Progenitor cell of endocrine pancreas (in vitro differentiated cells): ENCODE data around the gene LATS2. TPM values are rescaled to one million over a fixed set of nuclear protein-coding genes. Genes with fewer than 3 reads are reported as not detected.
A peak's percentile ranks its signal among the peaks of the same experiment; 100 is the strongest.
"Not testable (repeated sequence)": the region's sequence is repeated elsewhere in the genome, so short reads cannot be mapped to it uniquely, and the experiment has no call there.

Experiments
- DNase-seq: peaks from one replicate; pipeline ENCODE4 v3.0.0; 2021; ENCODE audit warnings: low spot score; ENCODE audit not compliant: unreplicated experiment
- H3K27ac Mint-ChIP-seq: 2 replicates; pipeline ENCODE4 v1.8.0; 2021; ENCODE audit warnings: mild to moderate bottlenecking, moderate library complexity, mixed read lengths
- H3K27me3 Mint-ChIP-seq: 2 replicates; pipeline ENCODE4 v1.8.0; 2021; ENCODE audit warnings: mixed read lengths
- H3K36me3 Mint-ChIP-seq: 2 replicates; pipeline ENCODE4 v1.8.0; 2022; ENCODE audit warnings: mixed read lengths; ENCODE audit not compliant: insufficient read depth
- H3K4me1 Mint-ChIP-seq: 2 replicates; pipeline ENCODE4 v1.8.0; 2021; ENCODE audit warnings: low read depth, mixed read lengths
- H3K4me3 Mint-ChIP-seq: 2 replicates; pipeline ENCODE4 v1.8.0; 2021; ENCODE audit warnings: low read depth, mild to moderate bottlenecking, moderate library complexity, mixed read lengths
- H3K9me3 Mint-ChIP-seq: 2 replicates; pipeline ENCODE4 v1.8.0; 2021; ENCODE audit warnings: low read depth, mixed read lengths
- CTCF ChIP-seq: fragments of 200-600 bp; sonication (generic); IDR thresholded peaks from one replicate; pipeline ENCODE4 v1.5.0; 2021; ENCODE audit warnings: antibody characterized with exemption, mild to moderate bottlenecking; ENCODE audit not compliant: unreplicated experiment
- total RNA-seq: library from RNA; stranded (reverse); gene quantifications from 2 replicates; pipeline ENCODE4 v1.2.1, GENCODE V29; 2021

The LATS2 gene
- total RNA-seq, 1 donor from 2014 or later, result 15.2 TPM

GRCh38 chr13:20945952-20946383 lies 115.4 kb downstream of the LATS2 start:
- Mint-ChIP-seq H3K4me1 (no peaks in the 10 kb centered on the region), H3K27me3 (peaks cover 40% of the 10 kb centered on the region), H3K27ac (no peak overlapping the region), H3K36me3 (no peaks in the 10 kb centered on the region), H3K9me3 (peaks cover 4% of the 10 kb centered on the region), H3K4me3 (peak overlapping the region; percentile 44)
- no peak for TF ChIP-seq CTCF
- DNase-seq, result no peak

- H3K4me3 Mint-ChIP-seq, result no peak overlapping the region
- H3K9me3 Mint-ChIP-seq, result no peaks in the 10 kb centered on the region
- no peak for DNase-seq
- H3K27me3 Mint-ChIP-seq, result peaks cover 29% of the 10 kb centered on the region
- no peak overlapping the region for H3K27ac Mint-ChIP-seq
- peaks cover 6% of the 10 kb centered on the region for H3K4me1 Mint-ChIP-seq
- no peak for TF ChIP-seq CTCF
- no peaks in the 10 kb centered on the region for H3K36me3 Mint-ChIP-seq
Measured at GRCh38 chr13:20942938-20943559, 118.3 kb downstream of the LATS2 start.

- not testable (repeated sequence) for H3K4me3 Mint-ChIP-seq, H3K4me1 Mint-ChIP-seq, DNase-seq, H3K36me3 Mint-ChIP-seq, H3K27ac Mint-ChIP-seq, H3K9me3 Mint-ChIP-seq
- H3K27me3 Mint-ChIP-seq, result peaks cover 11% of the 10 kb centered on the region
Measured at GRCh38 chr13:20940511-20940910, 120.9 kb downstream of the LATS2 start.

- Mint-ChIP-seq H3K27ac (no peak overlapping the region), H3K4me3 (no peak overlapping the region), H3K36me3 (no peaks in the 10 kb centered on the region), H3K4me1 (peaks cover 6% of the 10 kb centered on the region), H3K27me3 (peaks cover 7% of the 10 kb centered on the region), H3K9me3 (no peaks in the 10 kb centered on the region)
- no peak for TF ChIP-seq CTCF
- DNase-seq, result no peak
Measured at GRCh38 chr13:20940083-20940482, 121.3 kb downstream of the LATS2 start.

- no peak overlapping the region for H3K4me3 Mint-ChIP-seq
Measured at GRCh38 chr13:20939662-20940061, 121.7 kb downstream of the LATS2 start.

More at GRCh38 chr13:20939662-20940061, 121.7 kb downstream of the LATS2 start:
- no peak for TF ChIP-seq CTCF
- Mint-ChIP-seq H3K9me3 (no peaks in the 10 kb centered on the region), H3K27ac (no peak overlapping the region), H3K36me3 (no peaks in the 10 kb centered on the region), H3K4me1 (peaks cover 6% of the 10 kb centered on the region), H3K27me3 (peaks cover 2% of the 10 kb centered on the region)
- DNase-seq, result no peak
